Psoas muscle (tissue), 8 donors: ENCODE results near the gene KRT6C. TPM values are rescaled to one million over a fixed set of nuclear protein-coding genes. Genes with fewer than 3 reads are reported as not detected.

Experiments
- ATAC-seq, 4 donors: fragments of 200-7000 bp; cut with Tn5 transposase; one replicate each; pipeline ENCODE4 v1.9.1; 2020; ENCODE audit warnings: moderate library complexity in 3 of 4, mild to moderate bottlenecking in 2 of 4
- DNase-seq, 2 donors: peaks; one replicate each; pipeline ENCODE4 v3.0.0-alpha.2; 2020
- H3K27ac ChIP-seq: fragments of 200-600 bp; one replicate; pipeline ENCODE4 v1.8.0; 2022
- H3K27me3 ChIP-seq, 3 donors: fragments of 200-600 bp in 1 of 3; one replicate each; pipeline versions ENCODE4 v1.6.1 to v1.8.0; 2013 to 2022; ENCODE audit warnings: low read length in 2 of 3, mild to moderate bottlenecking in 2 of 3, moderate library complexity in 1 of 3; ENCODE audit not compliant: insufficient read depth in 3 of 3
- H3K36me3 ChIP-seq, 2 donors: fragments of 200-600 bp in 1 of 2; one replicate each; pipeline versions ENCODE4 v1.6.1 to v1.8.0; 2013 to 2022; ENCODE audit warnings: low read depth in 1 of 2, mild to moderate bottlenecking in 1 of 2, moderate library complexity in 1 of 2; ENCODE audit not compliant: insufficient read depth in 1 of 2
- H3K4me1 ChIP-seq: fragments of 200-600 bp; one replicate; pipeline ENCODE4 v1.8.0; 2022
- H3K4me3 ChIP-seq: fragments of 200-600 bp; one replicate; pipeline ENCODE4 v1.8.0; 2022; ENCODE audit warnings: mild to moderate bottlenecking
- H3K9me3 ChIP-seq: fragments of 200-600 bp; one replicate; pipeline ENCODE4 v1.8.0; 2022
- WGBS, 3 donors: extraction: QIAGEN DNeasy Blood & Tissue Kit; methylation state at CpG; one replicate each; pipeline versions ENCODE4 v1.1.6 to v1.1.7; 2013; 5-methylcytosine and 5-hydroxymethylcytosine counted together
- intact Hi-C, 2 donors: fragments of 100-400 bp; cut with DNase I; formaldehyde crosslinking; loops; one replicate each; pipeline versions ENCODE4 v1.11.0 to v1.14.2; 2022
- polyA plus RNA-seq, 3 donors: library from polyadenylated mRNA; stranded (reverse); fragments of 200-250 nt; gene quantifications; one replicate each; pipeline ENCODE4 v1.2.3, GENCODE V29; 2013
- total RNA-seq, 4 donors: library from RNA; stranded (reverse); fragmentation: NEBNext Ultra II Directional in 2 of 4; extraction: Animal tissue kit (Norgen Biotek cat#: 25700) in 2 of 4; gene quantifications; one replicate each; pipeline versions ENCODE4 v1.2.1 to v1.2.4, GENCODE V29; 2021 to 2023
- TF ChIP-seq, protein P1 (sequence below): fragments of 200-600 bp; IDR thresholded peaks from one replicate; pipeline ENCODE4 v1.8.0; 2022; ENCODE audit warnings: antibody characterized with exemption
- donor health status: healthy with polysubstance abuse.
- donor health status: DM: no; HTN: no; CAD: no; lungs with moderate emphysema.
- donor health status: Bipolar disorder and iron deficiency.
- donor health status: healthy.
- donor health status: DM: yes; HTN: yes; CAD: no.
- donor health status: DM: no; HTN: no; CAD: no.
- donor health status: DM: no; HTN: no; CAD: no.
- donor health status: DM: yes; HTN: yes; CAD: no.

KRT6C gene
- total and polyA plus RNA-seq, 7 donors, result 0.04 to 0.24 (median 0.21) TPM; not detected in 4

DNA sequence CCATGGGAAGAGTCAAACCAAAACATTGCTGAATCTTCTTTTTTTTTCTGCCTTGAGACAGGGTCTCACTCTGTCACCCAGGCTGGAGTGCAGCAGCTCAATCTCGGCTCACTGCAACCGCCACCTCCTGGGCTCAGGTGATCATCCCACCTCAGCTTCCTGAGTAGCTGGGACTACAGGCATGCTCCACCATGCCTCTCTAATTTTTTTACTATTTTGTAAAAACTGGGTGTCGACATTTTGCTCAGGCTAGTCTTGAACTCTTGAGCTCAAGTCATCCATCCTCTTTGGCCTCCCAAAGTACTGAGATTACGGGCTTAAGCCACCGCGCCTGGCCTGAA is 38.0 kb downstream of the KRT6C start:
- Histone ChIP-seq H3K27me3 (peaks cover 0 to 24% (median 1%) of the 10 kb centered on the region in 3 donors), H3K27ac (no peak overlapping the region), H3K9me3 (no peaks in the 10 kb centered on the region), H3K4me1 (no peaks in the 10 kb centered on the region), H3K36me3 (no peaks in the 10 kb centered on the region), H3K4me3 (no peak overlapping the region)
- no peak for ATAC-seq
- intact Hi-C loops, result no loop called here
- WGBS, 3 donors, result 70 to 85% (median 72%) methylated on average over 6 of the region's 6 CpGs
- TF ChIP-seq, protein P1, sequence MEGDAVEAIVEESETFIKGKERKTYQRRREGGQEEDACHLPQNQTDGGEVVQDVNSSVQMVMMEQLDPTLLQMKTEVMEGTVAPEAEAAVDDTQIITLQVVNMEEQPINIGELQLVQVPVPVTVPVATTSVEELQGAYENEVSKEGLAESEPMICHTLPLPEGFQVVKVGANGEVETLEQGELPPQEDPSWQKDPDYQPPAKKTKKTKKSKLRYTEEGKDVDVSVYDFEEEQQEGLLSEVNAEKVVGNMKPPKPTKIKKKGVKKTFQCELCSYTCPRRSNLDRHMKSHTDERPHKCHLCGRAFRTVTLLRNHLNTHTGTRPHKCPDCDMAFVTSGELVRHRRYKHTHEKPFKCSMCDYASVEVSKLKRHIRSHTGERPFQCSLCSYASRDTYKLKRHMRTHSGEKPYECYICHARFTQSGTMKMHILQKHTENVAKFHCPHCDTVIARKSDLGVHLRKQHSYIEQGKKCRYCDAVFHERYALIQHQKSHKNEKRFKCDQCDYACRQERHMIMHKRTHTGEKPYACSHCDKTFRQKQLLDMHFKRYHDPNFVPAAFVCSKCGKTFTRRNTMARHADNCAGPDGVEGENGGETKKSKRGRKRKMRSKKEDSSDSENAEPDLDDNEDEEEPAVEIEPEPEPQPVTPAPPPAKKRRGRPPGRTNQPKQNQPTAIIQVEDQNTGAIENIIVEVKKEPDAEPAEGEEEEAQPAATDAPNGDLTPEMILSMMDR, result no peak
- no peak for DNase-seq

DNA sequence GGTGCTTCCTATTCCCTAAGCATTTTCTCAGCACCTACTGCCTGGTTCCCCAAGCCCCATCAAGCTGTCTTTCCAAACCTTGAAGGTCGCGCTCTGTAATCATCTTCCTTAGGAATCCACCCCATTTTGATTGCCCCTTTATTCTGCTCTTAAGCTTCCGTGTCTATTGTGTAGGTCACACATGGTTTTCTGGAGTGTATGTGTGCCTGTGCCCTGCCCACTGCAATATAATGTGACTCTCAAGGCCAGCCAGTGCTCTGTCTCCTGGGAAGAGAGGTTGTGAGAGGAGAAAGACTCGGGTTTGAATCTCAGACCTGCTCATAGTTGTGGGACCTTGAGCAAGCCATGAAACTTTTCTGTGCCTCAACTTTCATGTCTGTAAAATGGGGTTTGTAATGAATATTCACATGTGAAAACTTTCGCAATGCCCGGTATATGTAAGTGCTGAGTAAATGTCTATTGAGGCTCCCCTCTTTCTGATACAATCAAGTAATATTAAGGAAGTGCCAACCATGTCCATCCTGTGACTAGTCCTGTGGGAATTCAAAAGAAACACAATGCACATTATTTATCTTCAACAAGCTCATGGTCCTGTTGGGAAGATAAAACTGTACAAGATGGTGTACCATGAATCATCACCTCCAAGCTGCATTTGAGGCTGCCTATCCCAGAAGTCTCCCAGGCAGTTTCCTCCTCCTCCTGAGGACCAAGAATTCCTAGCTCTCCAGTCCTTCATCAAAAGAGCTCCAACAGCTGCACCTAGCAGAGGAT is 38.7 kb downstream of the KRT6C start:
- TF ChIP-seq, protein P1, result no peak
- 83 to 88% (median 85%) methylated on average over 6 of the region's 6 CpGs for WGBS, 3 donors
- Histone ChIP-seq H3K4me3 (no peak overlapping the region), H3K4me1 (no peaks in the 10 kb centered on the region), H3K27ac (no peak overlapping the region), H3K27me3 (peaks cover 0 to 20% (median 2%) of the 10 kb centered on the region in 3 donors), H3K9me3 (no peaks in the 10 kb centered on the region), H3K36me3 (no peaks in the 10 kb centered on the region)
- intact Hi-C loops, result no loop called here
- DNase-seq, result no peak
- no peak for ATAC-seq

DNA sequence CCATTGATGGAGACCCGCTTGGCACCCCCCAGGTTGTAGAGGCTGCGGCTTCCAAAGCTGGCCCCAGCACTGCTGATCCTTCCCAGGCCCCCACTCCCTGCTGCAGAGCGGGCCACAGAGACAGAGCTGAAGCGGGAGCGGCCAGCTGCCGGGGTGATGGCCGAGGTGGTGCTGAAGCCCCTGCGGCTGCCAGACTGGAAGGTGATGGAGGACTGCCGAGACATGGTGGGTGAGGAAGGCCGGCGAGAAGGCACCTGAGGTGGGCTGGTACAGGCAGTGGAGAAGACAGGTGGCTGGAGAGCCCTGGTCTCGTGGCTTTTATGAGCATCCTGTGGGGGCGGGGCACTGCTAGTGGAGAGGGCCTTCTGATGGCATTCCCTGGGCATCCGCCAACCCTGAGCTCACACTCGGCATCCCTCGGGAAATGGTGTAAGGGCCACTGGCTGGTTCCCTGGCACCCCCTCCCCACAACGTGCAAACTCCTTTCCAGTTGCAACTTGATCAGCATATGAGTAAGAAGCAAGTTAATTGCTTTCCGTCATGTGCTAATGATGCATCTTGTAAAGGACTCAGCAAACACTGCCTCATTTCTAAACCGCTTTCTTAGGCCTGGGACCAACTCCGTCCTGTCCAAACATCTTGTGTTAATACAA is 39.4 kb downstream of the KRT6C start, which contains the start of gene KRT75:
KRT75 (minus strand) TSS at position 291 of the 653 bp plus-strand sequence; CDS start at position 224, 67 bp downstream.
- 61 to 65% (median 64%) methylated on average over 20 of the region's 20 CpGs for WGBS, 3 donors
- Histone ChIP-seq H3K36me3 (no peaks in the 10 kb centered on the region), H3K27me3 (peaks cover 0 to 21% (median 2%) of the 10 kb centered on the region in 3 donors), H3K27ac (no peak within 1 kb of the TSS), H3K4me3 (no peak within 1 kb of the TSS), H3K4me1 (no peaks in the 10 kb centered on the region), H3K9me3 (no peaks in the 10 kb centered on the region)
- ATAC-seq, result no peak
- intact Hi-C loops, result no loop called here
- no peak for DNase-seq
- TF ChIP-seq, protein P1, result no peak

DNA sequence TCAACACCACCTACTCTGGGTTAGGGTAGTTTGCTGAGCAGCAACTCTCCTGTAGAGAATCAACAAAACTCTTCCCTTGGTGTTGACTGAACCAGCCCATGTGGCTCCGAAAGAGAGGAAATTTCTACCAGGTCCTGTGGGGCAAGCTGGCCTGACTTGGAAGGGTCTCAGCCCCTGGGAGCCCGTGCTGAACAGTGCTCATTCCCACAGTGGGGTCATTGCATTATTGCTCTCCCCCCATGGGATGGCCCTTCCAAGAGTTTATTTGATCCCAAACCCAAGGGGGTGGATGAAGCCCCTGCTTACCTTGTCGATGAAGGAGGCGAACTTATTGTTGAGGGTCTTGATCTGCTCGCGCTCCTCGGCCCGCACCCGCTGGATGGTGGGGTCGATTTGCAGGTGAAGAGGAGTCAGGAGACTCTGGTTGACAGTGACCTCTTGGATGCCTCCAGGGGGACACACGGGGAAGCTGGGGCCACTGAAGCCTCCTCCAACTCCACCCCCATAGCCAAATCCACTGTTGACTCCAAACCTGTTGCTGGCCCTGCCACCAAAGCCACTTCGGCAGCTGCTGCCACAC is 40.0 kb downstream of the KRT6C start:
- 87 to 89% (median 88%) methylated on average over 12 of the region's 12 CpGs for WGBS, 3 donors
- Histone ChIP-seq H3K27ac (no peak overlapping the region), H3K4me3 (no peak overlapping the region), H3K9me3 (no peaks in the 10 kb centered on the region), H3K36me3 (no peaks in the 10 kb centered on the region), H3K27me3 (peaks cover 0 to 23% (median 2%) of the 10 kb centered on the region in 3 donors), H3K4me1 (no peaks in the 10 kb centered on the region)
- ATAC-seq, result no peak
- DNase-seq, result no peak
- TF ChIP-seq, protein P1, result no peak
- intact Hi-C loops, result no loop called here
